Neural cell (in vitro differentiated cells): ENCODE data around the gene ASL. TPM values are rescaled to one million over a fixed set of nuclear protein-coding genes. Genes with fewer than 3 reads are reported as not detected.

ENCODE experiments used
- H2AFZ ChIP-seq: fragments of 200-600, 300-800 bp; sonication (generic), shearing (Covaris generic); 2 replicates; pipeline ENCODE4 v1.6.0; 2014; ENCODE audit warnings: low read depth, mild to moderate bottlenecking, antibody characterized with exemption, low read length, moderate library complexity
- H3F3A ChIP-seq: fragments of 200-600 bp; shearing (Covaris generic); 2 replicates; pipeline ENCODE4 v1.6.1; 2016; ENCODE audit warnings: mild to moderate bottlenecking, moderate library complexity, mixed read lengths, antibody characterized with exemption, low read length; ENCODE audit not compliant: insufficient read depth, poor library complexity, severe bottlenecking
- H3K27ac ChIP-seq: fragments of 200-600, 300-800 bp; sonication (generic), shearing (Covaris generic); 2 replicates; pipeline ENCODE4 v1.5.1; 2014; ENCODE audit warnings: mild to moderate bottlenecking, low read length, moderate library complexity
- H3K27me3 ChIP-seq: fragments of 300-800, 200-600 bp; sonication (generic), shearing (Covaris generic); 2 replicates; pipeline ENCODE4 v1.6.0; 2014; ENCODE audit warnings: mild to moderate bottlenecking, low read depth, low read length, moderate library complexity; ENCODE audit not compliant: insufficient read depth
- H3K36me3 ChIP-seq: fragments of 300-800, 200-600 bp; sonication (generic), shearing (Covaris generic); 2 replicates; pipeline ENCODE4 v1.5.1; 2014; ENCODE audit warnings: mild to moderate bottlenecking, antibody characterized with exemption, low read length, moderate library complexity; ENCODE audit not compliant: insufficient read depth
- H3K4me2 ChIP-seq: fragments of 300-800, 200-600 bp; sonication (generic), shearing (Covaris generic); 2 replicates; pipeline ENCODE4 v1.6.0; 2014; ENCODE audit warnings: mild to moderate bottlenecking, low read length
- H3K4me3 ChIP-seq: fragments of 300-800, 200-600 bp; sonication (generic), shearing (Covaris generic); 2 replicates; pipeline ENCODE4 v1.5.1; 2014; ENCODE audit warnings: mild to moderate bottlenecking, low read length, moderate library complexity
- H3K79me2 ChIP-seq: fragments of 200-600 bp; shearing (Covaris generic); replicated peaks from 2 replicates; pipeline ENCODE4 v1.6.0; 2014; ENCODE audit warnings: mild to moderate bottlenecking, low read length, moderate library complexity; ENCODE audit not compliant: insufficient read depth
- H3K9ac ChIP-seq: fragments of 300-800, 200-600 bp; sonication (generic), shearing (Covaris generic); 2 replicates; pipeline ENCODE4 v1.6.1; 2016; ENCODE audit warnings: mild to moderate bottlenecking, low read length, mixed read lengths
- H3K9me2 ChIP-seq: fragments of 200-600 bp; shearing (Covaris generic); 2 replicates; pipeline ENCODE4 v1.6.1; 2016; ENCODE audit warnings: mild to moderate bottlenecking, low read length, mixed read lengths; ENCODE audit not compliant: insufficient read depth
- H3K9me3 ChIP-seq: fragments of 200-600, 300-800 bp; sonication (generic), shearing (Covaris generic); 2 replicates; pipeline ENCODE4 v1.6.1; 2016; ENCODE audit warnings: mild to moderate bottlenecking, mixed run types, low read length, moderate library complexity, mixed read lengths
- H4K20me1 ChIP-seq: fragments of 200-600 bp; shearing (Covaris generic); 2 replicates; pipeline ENCODE4 v1.6.1; 2016; ENCODE audit warnings: mild to moderate bottlenecking, mixed run types; ENCODE audit not compliant: insufficient read depth
- CTCF ChIP-seq: fragments of 450-650 bp; IDR thresholded peaks from 2 replicates; pipeline ENCODE4 v1.5.1; 2014; ENCODE audit warnings: antibody characterized with exemption, mild to moderate bottlenecking, moderate library complexity; ENCODE audit not compliant: poor library complexity, severe bottlenecking
- EP300 ChIP-seq: fragments of 450-650 bp; conservative IDR thresholded peaks from 2 replicates; pipeline ENCODE4 v1.6.1; 2014; ENCODE audit warnings: antibody characterized with exemption, mild to moderate bottlenecking, moderate library complexity; ENCODE audit not compliant: poor library complexity, severe bottlenecking
- EZH2 ChIP-seq: fragments of 200-600, 300-800 bp; shearing (Covaris generic), sonication (generic); IDR thresholded peaks from 2 replicates; pipeline ENCODE4 v1.6.1; 2014; ENCODE audit warnings: antibody characterized with exemption, low read length, borderline replicate concordance, mild to moderate bottlenecking; ENCODE audit not compliant: insufficient read depth, poor library complexity, severe bottlenecking
- MXI1 ChIP-seq: fragments of 450-650 bp; conservative IDR thresholded peaks from 2 replicates; pipeline ENCODE4 v1.6.1; 2014; ENCODE audit warnings: antibody characterized with exemption, mild to moderate bottlenecking; ENCODE audit not compliant: poor library complexity, severe bottlenecking
- POLR2AphosphoS5 ChIP-seq: IDR thresholded peaks from 2 replicates; pipeline ENCODE4 v1.6.1; 2012
- RAD21 ChIP-seq: fragments of 450-650 bp; conservative IDR thresholded peaks from 2 replicates; pipeline ENCODE4 v1.6.1; 2014; ENCODE audit warnings: antibody characterized with exemption, mild to moderate bottlenecking, moderate library complexity
- SMC3 ChIP-seq: fragments of 450-650 bp; conservative IDR thresholded peaks from 2 replicates; pipeline ENCODE4 v1.6.1; 2014; ENCODE audit warnings: antibody characterized with exemption, mild to moderate bottlenecking, moderate library complexity; ENCODE audit not compliant: poor library complexity
- TAF1 ChIP-seq: IDR thresholded peaks from 2 replicates; pipeline ENCODE4 v1.6.1; 2012; ENCODE audit warnings: low read depth
- polyA plus RNA-seq: library from polyadenylated mRNA; depleted of rRNA; stranded (reverse); fragments of >200 nt; gene quantifications from 2 replicates; pipeline ENCODE4 v1.2.3, GENCODE V29; 2014
- TF ChIP-seq, protein P1 (sequence below): IDR thresholded peaks from 2 replicates; pipeline ENCODE4 v1.6.1; 2012; ENCODE audit warnings: borderline replicate concordance

Gene ASL
- polyA plus RNA-seq, 1 donor from 2014 or later = 20.9 TPM

DNA sequence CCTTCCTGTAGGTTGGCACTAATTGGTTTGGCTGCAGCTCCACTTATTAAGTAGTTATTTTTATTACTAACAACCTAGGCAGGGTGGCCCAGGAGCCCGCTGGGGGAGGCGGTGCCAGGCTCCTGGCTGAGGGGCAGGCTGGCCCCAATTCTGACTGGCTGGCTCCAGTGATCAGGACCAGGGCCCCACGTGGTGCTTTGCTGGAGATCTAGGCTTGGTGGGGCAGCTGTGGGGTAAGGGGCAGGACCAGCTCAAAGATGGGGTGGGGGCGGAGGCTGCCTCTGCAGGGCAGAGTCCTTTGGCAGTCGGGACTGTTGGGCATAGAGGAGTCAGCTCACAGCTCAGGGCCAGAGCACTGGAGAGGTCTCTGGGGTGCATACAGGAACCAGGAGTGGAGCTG is 2.4 kb downstream of the ASL start:
- H3K27me3 ChIP-seq = no peaks in the 10 kb centered on the region
- H3K9me2 ChIP-seq = no peaks in the 10 kb centered on the region
- H3K9me3 ChIP-seq = no peaks in the 10 kb centered on the region
- TF ChIP-seq RAD21 (no peak), TAF1 (no peak), CTCF (no peak), SMC3 (no peak), EP300 (no peak)
- no peaks in the 10 kb centered on the region for H3K79me2 ChIP-seq
- H2AFZ ChIP-seq = no peak overlapping the region
- no peaks in the 10 kb centered on the region for H3K36me3 ChIP-seq
- no peaks in the 10 kb centered on the region for H4K20me1 ChIP-seq
- no peak overlapping the region for H3K27ac ChIP-seq
- H3K9ac ChIP-seq = no peak overlapping the region
- no peak overlapping the region for H3K4me3 ChIP-seq
- no peaks in the 10 kb centered on the region for H3F3A ChIP-seq
- no peak overlapping the region for H3K4me2 ChIP-seq

DNA sequence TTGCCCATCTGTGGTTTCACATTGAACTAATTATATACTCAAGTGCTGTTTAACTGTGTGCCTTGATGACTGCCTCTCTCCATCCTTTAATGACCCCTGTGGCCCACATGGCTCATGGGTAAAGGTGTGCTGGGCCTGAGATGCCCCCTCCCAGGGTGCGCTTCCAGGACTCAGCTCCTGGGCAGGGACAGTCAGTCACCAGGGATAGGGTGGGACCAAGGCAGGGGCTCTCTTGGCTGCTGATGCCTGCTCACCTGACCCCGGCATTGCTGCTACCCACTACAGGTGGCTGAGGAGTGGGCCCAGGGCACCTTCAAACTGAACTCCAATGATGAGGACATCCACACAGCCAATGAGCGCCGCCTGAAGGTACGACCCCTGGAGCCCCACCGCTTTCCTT is 6.5 kb downstream of the ASL start:
- H3K9ac ChIP-seq = no peak overlapping the region
- no peaks in the 10 kb centered on the region for H3K27me3 ChIP-seq
- no peaks in the 10 kb centered on the region for H3F3A ChIP-seq
- H3K4me2 ChIP-seq = no peak overlapping the region
- no peaks in the 10 kb centered on the region for H4K20me1 ChIP-seq
- H3K79me2 ChIP-seq = no peaks in the 10 kb centered on the region
- no peaks in the 10 kb centered on the region for H3K9me2 ChIP-seq
- H2AFZ ChIP-seq = no peak overlapping the region
- no peaks in the 10 kb centered on the region for H3K36me3 ChIP-seq
- no peak overlapping the region for H3K4me3 ChIP-seq
- H3K9me3 ChIP-seq = no peaks in the 10 kb centered on the region
- no peak overlapping the region for H3K27ac ChIP-seq
- TF ChIP-seq EZH2 (no peak), SMC3 (no peak), EP300 (no peak), POLR2AphosphoS5 (no peak), CTCF (no peak), MXI1 (no peak), TAF1 (no peak), RAD21 (no peak)
- TF ChIP-seq, protein P1, sequence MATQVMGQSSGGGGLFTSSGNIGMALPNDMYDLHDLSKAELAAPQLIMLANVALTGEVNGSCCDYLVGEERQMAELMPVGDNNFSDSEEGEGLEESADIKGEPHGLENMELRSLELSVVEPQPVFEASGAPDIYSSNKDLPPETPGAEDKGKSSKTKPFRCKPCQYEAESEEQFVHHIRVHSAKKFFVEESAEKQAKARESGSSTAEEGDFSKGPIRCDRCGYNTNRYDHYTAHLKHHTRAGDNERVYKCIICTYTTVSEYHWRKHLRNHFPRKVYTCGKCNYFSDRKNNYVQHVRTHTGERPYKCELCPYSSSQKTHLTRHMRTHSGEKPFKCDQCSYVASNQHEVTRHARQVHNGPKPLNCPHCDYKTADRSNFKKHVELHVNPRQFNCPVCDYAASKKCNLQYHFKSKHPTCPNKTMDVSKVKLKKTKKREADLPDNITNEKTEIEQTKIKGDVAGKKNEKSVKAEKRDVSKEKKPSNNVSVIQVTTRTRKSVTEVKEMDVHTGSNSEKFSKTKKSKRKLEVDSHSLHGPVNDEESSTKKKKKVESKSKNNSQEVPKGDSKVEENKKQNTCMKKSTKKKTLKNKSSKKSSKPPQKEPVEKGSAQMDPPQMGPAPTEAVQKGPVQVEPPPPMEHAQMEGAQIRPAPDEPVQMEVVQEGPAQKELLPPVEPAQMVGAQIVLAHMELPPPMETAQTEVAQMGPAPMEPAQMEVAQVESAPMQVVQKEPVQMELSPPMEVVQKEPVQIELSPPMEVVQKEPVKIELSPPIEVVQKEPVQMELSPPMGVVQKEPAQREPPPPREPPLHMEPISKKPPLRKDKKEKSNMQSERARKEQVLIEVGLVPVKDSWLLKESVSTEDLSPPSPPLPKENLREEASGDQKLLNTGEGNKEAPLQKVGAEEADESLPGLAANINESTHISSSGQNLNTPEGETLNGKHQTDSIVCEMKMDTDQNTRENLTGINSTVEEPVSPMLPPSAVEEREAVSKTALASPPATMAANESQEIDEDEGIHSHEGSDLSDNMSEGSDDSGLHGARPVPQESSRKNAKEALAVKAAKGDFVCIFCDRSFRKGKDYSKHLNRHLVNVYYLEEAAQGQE = no peak
